Putamen (tissue), 1 donor: ENCODE measurements around the gene PDXP.
"Not testable (repeated sequence)": the region's sequence is repeated elsewhere in the genome, so short reads cannot be mapped to it uniquely, and the experiment has no call there.

Experiments used
- DNase-seq: peaks from one replicate; pipeline ENCODE4 v3.0.0-alpha.2; 2016; ENCODE audit warnings: low spot score

PDXP gene

DNA sequence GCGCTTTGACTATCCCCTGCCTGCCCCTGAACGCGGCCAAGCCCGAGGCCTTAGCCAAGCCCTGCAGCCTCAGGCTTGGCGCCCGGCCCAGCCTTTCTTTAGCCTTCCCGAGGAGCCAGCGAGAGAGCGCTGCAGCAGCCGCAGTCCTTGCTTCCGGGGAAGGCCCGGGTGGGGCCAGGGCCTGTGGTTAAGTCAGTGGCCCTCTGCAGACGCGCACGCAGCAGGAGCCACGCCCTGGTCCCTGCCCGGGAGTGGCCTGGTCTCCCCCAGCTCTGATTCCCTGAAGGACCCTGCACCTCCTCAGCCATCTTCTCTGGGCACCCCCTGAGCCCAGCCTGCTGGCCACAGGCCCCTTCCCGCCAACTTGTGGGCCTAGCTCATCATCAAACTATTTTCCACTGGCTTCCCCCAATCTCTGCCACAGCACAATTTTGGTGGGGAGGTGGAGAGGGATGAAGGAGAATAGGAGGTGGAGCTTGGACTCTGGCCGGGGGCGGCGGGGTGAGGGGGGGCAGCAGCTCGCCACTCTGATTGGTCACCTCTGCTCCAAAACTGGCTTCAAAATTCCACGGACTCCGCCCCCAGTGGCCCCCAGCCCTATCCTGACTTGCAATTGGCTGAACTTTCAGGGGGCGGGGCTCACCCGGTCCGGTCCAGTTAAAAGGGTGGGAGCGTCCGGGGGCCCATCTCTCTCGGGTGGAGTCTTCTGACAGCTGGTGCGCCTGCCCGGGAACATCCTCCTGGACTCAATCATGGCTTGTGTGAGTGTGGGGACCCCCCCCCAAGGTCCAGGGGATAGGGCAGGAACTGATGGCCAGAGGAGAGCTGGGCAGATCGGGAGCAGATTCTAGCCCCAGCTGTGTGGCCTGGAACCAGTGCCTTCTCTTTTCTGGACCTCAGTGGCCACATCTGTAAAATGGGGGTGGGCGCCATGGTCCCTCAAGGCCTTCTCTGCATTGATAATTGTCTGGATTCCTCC is 16.7 kb downstream of the PDXP start, which contains the start of gene LGALS1:
LGALS1 (plus strand) TSS at position 686 of the 979 bp plus-strand sequence; CDS start at position 753, 67 bp downstream.
- peak; percentile 82 for DNase-seq

DNA sequence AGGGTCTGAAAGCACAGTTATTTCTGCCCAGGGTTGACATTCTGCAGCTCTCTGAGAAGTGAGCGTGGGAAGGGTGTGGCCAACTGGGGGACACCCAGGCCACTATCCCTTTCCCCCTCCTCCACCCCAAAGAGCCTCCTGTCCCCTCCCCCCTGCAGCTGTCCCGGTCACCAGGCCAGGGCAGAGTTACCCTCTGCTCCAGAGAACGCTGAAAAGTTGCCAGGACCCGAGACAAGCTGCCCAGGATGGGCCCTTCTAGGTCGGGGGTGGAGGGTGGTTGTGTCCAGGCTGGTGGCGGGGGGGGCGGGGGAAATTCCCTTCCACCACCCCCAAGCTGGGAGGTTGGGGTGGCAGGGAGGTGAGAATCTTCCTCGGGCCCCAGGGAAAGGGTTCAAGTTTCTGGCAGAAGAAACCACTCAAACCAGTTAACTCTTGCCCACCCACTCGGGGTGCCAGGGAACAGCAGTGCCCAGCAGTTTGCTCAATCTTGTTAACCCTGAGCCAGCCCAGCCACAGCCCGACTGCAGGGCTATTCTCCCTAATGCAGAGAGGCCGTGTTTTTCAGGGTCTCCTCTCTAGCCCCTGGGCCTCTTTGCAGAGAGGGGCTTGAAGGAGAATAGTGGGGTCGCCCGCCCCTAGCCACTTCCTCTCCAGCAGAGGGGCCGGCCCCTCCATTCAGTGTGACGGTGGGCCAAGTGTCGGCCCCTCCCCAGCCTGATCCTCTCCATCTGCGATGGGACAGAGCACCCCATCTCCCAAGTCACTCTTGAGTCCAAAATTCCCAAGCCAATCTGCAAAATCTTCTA is 17.6 kb downstream of the PDXP start:
- no peak for DNase-seq

DNA sequence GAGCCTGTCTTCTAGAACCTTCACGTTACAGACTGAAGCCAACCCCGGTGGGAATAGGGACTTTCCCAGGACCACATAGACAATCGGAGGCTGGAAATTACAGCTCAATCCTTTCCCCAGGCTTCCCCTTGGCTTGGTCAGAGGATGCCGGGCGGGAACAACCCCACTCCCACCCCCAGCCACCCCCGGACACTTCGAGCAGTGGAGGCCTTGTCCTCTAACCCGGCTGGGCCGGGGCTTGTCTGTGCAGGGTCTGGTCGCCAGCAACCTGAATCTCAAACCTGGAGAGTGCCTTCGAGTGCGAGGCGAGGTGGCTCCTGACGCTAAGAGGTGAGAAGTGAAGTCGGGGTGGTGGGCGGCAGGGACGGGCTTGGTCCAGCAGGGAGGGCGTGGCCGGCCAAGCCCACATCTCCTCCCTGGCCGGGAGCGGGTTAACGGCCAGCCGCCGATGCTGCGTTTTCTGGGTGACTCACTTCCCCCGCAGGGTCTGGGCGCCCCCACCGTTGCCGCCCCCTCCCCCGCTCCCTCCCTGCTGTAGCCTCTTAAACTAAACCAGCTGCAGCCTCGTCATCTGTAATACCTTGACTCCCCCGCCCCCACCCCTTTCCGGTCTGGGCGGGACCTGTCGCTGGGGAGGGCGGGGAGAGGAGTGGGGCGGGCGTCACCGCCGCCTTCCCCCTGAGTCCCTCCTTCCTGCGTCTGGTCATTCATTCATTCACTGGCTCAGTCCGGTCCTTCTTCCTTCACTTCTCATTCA is 18.4 kb downstream of the PDXP start:
- DNase-seq: peak; percentile 57

DNA sequence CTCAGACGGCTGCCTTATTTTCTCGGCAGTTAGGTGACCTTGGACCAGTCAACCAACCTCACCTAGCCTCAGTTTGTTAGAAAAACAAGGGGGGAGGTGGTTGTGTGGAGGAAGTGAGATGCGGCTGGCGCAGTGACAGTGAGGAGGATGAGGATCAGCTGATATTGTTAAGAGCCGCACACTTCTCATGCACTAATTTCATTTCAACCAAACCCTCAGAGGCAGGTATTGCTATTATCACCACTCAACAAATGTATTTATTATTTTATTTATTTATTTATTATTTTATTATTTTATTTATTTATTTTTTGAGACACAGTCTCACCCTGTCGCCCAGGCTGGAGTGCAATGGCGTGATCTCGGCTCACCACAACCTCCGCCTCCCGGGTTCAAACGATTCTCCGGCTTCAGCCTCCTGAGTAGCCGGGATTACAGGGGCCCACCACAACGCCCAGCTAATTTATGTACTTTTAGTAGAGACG is 19.0 kb downstream of the PDXP start:
- no peak for DNase-seq

DNA sequence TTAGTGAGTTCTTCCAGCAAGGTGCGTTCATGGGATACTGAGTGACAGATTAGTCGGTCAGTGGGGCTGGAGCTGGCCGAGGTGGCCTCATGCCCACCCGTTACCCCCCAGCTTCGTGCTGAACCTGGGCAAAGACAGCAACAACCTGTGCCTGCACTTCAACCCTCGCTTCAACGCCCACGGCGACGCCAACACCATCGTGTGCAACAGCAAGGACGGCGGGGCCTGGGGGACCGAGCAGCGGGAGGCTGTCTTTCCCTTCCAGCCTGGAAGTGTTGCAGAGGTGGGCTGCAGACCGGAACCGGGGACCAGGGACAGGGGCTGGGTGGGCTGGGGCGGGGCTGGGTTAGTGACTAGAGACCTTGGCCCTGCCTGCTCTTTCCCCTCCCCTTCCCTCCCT is 19.8 kb downstream of the PDXP start:
- no peak for DNase-seq

DNA sequence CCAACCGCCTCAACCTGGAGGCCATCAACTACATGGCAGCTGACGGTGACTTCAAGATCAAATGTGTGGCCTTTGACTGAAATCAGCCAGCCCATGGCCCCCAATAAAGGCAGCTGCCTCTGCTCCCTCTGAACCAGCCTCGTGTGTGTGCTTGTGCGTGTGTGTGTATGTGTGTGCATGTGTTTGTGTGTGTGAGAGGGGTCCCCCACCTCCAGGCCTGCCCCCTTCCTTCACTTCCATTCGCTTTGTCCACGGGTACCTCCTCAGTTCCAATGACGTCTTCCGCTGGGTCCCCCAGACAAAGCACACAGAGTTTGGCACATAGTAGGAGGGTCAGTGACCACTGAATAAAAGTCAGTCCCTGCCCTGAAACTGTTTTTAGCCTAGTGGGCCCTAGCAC is 21.1 kb downstream of the PDXP start:
- no peak for DNase-seq

DNA sequence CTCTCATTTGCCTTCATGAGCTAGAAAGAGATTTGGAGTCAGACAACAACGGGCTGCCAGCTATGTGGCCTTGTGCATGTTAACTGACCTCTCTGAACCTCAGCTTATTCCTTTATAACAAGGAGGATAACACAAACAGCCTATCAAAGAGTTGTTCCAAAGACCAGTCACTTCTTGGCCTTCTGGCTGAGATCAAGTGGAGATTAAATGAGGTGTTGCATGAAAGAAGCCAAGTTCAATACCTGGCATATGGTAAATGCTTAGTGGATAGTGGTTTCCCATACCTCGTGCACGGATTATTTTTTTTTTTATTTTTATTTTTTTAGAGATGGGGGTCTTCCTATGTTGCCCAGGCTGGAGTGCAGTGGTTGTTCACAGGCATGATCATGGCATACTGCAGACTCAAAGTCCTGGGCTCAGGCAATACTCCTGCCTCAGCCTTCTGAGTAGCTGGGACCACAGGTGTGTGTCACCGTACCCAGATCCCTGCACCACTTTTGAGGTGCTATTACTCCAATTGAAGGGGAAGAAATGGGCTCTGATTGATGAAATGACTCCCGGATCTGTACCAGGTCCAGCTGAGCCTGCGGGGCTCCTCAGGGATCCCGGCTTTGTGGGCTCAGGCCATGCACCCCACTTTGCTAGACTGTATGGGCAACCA is 21.8 kb downstream of the PDXP start:
- DNase-seq: no peak

DNA sequence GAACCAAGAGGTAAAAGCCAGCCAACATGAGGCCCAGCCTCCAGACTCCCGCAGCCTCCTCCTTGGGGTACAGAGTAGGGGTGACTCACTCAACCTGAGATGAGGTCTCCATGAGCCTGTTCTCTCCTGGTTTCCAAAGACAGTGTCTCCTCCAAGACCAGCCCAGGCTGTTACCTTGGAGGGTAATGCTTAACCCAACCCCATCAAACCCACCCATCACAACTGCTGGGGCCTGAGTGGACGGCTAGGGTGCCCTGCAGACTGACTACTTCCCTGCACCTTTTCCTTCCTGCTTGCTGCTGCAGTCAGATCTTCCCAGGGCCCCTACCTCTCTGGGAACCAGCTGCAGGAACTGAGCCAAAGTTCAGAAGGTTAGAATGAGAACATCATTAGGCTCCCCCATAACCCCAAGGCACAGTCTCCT is 22.5 kb downstream of the PDXP start:
- no peak for DNase-seq

DNA sequence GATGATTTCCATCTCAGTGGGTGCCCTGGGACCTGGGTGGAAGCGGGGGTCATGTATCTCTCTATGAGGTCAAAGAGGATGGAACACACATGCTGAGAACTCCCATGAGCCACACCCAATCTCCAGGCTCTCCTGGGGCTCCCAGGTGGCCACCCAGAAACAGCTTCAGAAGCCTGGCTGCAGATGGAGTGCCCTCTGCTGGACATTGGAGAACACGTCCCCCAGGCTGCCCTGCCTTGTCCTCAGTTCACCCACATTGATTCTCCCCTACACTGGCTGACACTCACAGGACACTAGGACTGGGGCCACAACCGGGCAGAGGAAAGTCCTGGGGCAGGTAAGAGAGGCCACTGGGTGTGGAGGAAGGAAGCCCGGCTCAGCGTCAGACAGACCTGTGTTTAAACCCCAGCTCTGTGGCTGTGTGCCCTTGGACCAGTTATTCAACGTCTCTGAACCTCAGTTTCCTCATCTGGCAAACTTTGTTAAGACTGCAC is 23.1 kb downstream of the PDXP start:
- DNase-seq: no peak

DNA sequence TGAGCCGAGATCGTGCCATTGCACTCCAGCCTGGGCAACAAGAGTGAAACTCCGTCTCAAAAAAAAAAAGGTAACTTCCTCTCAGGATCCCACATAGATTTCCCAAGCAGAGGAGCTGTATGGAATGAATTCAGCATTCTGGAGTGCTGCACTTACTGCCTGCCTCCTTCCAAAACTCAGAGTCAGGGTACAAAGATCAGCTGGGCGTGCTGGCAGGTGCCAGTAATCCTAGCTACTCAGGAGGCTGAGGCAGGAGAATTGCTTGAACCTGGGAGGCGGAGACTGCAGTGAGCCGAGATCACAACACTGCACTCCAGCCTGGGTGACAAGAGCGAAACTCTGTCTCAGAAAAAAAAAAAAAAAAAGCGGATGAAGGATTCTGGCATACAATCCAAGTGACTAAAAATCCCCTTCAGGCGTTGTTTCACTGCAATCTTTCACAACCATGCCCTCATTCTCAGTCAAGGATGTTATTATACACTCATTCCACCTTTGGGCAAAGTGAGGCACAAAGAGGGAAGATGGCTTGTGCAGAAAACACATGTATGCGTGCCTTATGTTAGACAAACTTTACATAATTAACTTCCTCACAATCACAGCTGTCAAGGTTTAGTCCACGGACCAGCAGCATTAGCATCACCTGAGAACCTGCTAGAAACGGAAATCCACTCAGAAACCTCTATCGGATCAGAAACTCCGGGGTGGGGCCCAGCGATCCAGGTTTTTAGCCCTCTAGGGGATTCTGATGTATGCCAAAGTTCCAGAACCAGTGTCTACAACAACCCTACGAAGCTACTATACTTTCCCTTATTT is 26.5 kb downstream of the PDXP start:
- DNase-seq: no peak

DNA sequence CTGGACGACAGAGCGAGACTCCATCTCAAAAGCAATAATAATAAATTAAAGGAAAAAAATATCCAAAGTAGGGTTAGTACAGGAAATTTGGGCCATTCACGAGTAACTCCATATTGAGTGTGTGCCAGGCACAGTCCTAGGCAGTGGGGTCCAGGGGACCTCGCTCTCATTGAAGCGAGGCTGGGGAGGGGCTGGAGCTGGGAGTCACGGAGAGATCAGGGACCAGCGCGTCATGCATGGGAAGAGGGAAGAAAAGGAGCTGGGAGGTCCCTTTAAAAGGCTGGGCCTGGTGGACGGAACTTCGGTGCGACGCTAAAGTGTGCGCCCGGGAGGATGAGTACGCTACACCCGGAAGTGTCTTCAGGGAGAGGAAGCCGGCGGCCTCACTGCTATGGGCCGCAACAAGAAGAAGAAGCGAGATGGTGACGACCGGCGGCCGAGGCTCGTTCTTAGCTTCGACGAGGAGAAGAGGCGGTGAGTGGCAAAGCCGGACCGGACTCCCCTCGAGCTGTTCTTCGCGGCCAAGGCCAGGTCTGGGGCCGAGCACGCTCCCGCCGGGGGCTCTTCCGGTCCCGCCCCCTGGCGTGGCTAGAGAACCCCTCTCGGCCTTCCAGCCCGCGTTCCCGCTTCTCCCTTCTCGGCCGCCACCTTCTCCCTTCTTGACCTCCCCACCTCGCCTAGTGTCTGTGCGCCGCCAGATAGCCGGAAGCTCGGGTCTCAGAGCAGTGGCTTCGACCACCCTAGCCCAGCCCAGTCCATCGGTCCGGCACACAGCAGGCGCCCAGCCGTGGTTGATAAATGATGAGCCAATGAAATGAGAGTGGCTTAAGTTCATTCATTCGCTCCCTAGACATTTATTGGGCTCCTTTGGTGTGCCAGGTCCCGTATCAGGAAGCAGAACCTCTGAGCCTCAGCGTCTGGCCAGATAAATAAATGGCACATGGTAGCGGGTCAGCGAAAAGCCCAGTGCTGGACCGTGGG is 27.8 kb downstream of the PDXP start, which contains the start of gene NOL12:
NOL12 (plus strand) TSS at position 342 of the 981 bp plus-strand sequence; CDS start at position 392, 50 bp downstream.
- peak; percentile 87 for DNase-seq

DNA sequence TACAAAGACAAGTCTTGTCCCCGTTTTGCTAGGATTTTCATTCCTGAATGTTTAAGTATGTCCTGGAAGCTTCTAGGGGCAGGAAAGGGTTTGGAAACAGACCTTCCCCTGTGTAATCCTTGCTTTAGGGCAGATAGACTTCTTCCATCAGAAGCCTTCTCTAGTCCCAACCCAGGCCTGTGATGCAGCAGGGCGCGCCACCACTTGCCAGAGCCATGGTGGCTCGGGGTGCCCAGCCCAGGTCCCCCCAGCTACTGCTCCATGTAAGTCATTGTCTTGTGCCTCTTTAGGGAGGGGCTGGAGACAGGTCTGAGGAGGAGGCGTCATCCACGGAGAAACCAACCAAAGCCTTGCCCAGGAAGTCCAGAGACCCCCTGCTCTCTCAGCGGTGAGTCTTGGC is 31.9 kb downstream of the PDXP start:
- DNase-seq: no peak

DNA sequence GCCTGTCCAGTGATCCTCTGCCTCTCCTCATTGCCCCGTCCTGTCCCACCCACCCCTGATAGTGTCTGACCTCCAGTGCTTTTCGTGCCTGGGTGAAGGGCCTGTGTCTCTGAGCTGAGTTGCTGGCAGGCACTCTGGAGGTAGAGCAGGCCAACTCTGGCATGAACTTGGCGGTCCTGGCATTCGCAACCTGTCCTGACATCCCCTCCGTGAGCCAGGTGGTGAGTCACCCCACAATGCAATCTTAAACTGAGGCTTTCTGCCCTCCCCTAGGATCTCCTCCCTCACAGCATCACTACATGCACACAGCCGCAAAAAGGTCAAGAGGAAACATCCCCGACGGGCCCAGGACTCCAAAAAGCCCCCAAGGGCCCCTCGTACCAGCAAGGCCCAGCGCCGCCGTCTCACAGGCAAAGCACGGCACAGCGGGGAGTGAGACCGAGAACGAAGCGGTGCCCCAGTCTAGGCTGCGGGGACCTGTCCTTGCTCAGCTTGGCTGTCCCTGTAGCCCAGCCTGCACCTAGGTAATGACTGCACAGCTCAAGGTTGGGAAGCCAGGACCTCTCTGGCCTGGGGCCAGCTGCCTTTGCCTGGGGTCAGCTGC is 32.5 kb downstream of the PDXP start:
- DNase-seq: no peak

DNA sequence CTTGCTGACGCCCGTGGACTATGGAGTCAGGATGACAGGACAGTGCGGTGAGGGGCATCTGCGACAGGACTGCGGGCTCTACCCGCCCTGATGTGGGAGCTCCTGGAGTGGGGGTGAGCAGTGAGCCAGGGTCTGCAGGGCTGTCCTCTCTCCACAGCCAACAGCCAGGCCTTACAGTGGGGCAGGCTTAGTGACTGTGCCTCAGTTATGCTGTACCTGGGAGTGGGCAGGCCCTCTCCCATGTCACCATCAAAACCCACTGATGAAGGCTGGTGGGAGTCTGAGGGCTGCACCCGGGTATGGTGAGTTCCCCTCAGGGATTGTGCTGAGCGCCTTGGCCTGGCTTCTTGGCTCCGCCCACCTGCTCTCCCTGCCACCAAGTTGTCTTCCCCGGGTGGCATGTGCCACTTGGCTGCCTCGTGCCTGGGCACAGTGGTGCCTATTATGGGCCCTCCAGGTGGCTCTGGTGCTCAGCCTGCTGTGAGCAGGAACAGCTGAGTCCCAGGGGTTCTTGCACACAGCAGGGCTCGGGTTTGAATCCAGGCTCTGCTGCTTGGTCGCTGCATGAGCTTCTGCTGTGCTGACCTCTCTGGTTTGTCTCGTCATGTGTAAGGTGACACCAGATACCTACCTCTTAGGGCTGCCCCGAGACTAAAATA is 34.2 kb downstream of the PDXP start:
- no peak for DNase-seq

DNA sequence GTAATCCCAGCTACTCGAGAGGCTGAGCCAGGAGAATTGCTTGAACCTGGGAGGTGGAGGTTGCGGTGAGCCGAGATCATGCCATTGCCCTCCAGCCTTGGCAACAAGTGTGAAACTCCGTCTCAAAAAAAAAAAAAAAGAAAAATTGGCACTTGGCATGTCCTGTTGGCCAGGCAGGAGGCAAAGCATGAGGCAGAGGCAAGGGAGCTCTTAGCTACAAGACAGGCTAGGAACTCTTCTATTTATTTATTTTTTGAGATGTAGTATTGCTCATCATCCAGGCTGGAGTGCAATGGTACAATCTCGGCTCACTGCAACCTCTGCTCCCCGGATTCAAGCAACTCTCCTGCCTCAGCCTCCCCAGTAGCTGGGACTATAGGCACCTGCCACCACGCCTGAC is 35.6 kb downstream of the PDXP start:
- DNase-seq: not testable (repeated sequence)

DNA sequence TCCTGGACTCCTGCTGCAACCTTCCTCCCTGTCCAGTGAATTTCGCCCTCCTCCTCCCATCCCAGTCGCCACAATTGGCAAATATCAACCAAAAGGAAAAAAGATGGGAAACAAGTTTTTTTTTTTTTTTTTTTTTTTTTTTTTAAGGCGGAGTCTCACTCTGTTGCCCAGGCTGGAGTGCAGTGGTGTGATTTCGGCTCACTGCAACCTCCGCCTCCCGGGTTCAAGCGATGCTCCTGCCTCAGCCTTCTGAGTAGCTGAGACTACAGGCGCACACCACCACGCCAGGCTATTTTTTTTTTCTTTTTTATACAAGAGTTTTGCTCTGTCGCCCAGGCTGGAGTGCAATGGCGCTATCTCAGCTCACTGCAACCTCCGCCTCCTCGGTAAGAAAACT is 37.7 kb downstream of the PDXP start:
- DNase-seq: not testable (repeated sequence)

DNA sequence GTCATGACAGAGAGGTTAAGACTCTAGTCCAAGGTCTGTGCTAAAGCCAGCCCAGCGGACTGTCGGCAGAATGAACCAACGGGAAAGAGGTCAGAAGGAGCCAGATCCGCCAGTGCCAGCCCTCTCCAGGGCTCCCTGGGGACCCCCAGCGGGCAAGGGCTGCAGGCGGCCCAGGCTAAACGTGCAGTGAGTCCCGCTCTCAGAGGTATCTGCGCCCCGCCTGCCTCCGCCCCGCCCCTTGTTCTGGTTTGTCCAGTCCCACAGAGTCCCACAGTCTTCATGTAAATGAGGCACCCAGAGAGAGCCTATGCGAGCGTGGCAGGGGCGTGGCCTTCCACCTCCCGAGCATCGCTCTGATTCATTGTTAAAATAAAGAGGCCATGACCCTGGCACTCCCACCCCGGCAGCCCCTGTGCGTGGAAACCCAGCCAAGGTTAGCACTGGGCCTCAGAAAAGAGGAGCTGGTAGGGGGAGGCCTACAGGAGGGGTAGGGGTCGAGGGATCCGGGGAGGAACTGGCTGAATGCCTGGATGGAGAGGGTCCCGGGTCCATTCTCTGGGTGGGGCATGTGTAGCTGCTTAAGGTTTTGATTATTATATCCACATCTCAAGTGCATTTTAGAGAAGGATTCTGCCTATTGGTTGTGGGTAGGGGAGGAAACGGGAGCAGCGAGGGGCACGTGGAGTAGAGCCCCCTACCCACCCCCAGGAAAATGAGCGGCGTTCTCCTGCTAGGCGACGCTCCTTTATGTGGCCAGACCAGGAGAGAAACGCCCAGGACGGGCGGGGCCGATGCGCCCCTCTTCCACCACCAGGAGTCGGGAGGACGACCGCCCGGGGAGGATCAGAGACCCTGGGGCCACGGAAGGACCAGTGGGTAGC is 38.4 kb downstream of the PDXP start, which contains the start of gene TRIOBP:
TRIOBP (plus strand) TSS at position 392 of the 881 bp plus-strand sequence. CDS start 4,318 bp downstream, outside the sequence.
- peak; percentile 71 for DNase-seq
